Fibroblast of skin of right biceps (primary cell): ENCODE results near the gene TSPAN13.

ENCODE experiments used
- DNase-seq: peaks from one replicate; pipeline ENCODE4 v3.0.0-alpha.2; 2013

Gene TSPAN13

DNA sequence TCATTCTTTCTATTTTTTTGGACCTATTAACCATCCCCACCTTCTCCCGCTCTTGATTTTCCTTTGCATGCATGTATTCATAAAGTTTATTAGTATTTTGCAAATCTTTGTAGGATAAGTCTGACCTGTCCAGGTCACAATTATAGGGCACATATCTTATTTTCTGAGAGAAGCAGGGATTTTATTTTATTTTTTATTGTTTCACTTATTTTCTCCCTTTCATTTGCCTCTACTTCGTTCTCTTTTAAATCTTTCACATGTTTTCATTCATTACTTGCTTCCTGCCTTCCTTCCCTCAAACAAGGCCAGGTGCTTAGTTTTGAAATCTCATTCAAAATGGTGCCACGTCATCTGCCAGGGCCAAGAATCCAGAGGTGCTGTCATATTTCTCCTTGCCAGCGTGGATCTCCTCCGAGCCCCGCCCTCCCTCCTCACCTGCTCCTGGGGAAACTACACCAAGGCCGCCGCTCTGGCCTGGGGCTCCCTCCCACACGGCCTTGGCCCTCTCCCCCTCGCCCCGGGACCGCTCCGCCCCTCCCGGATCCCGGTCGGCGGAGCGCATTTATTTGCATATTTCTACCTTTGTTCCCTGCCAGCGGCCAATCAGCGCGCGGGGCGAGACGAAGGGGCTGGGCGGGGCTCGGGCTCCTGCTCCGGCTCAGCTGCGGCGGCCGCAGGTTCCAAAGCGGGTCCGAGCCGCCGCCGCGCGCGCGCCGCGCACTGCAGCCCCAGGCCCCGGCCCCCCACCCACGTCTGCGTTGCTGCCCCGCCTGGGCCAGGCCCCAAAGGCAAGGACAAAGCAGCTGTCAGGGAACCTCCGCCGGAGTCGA, at the start of gene TSPAN13:
TSPAN13 (plus strand) TSS at position 654 of the 830 bp plus-strand sequence. CDS start 213 bp downstream, outside the sequence.
- peak; percentile 72 for DNase-seq

DNA sequence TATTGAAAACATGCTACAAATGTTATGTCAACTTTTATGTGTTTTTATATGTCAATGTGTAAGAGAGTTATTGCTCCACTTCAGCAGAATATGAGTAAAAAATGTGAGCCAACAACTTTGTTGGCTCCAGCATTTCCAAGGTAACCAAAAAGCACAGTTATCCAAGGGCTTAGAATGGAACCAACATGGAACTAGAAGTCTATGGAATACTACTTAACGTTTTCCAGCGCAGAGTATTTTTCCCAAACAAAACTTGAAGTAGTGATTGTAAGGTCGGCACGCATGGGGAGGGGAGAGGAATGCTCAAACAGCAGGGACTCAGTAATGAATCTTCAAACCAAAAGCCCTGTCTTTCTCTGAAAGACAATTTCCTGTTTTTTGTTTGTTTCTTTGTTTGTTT, 45.0 kb upstream of the TSPAN13 start:
- peak; percentile 45 for DNase-seq

DNA sequence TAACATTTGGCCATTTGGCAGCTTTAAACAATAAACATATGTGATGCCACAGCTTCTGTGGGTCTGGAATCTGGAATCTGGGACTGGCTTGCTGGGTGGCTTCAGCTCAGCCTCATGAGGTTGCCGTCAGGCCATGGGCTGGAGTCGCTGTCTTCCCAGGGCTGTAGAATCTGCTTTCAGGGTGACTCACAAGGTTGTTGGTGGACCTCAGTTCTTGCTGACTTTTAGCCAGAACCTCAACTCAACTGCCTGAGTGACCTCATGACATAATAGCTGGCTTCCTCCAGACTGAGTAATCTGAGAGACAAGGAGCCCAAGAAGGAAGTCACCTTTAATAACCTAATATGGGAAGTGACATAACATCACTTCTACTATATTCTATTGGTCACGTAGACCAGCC, 44.6 kb upstream of the TSPAN13 start:
- peak; percentile 97 for DNase-seq

DNA sequence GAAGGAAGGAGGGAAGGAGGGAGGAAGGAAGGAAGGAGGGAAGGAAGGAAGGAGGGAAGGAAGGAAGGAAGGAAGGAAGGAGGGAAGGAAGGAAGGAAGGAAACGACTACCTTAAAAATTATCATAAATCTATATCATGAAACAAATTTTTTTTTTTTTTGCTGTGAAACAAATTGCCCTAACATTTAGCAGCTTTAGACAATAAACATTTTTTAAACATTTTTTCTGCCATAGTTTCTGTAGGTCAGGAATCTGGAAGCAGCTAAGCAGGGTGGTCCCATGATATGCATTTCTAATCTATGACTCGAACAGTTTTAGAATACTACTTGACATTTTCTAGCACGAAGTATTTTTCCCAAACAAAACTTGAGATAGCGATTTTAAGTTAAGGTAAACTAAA, 42.9 kb upstream of the TSPAN13 start:
- DNase-seq = peak; percentile 61

DNA sequence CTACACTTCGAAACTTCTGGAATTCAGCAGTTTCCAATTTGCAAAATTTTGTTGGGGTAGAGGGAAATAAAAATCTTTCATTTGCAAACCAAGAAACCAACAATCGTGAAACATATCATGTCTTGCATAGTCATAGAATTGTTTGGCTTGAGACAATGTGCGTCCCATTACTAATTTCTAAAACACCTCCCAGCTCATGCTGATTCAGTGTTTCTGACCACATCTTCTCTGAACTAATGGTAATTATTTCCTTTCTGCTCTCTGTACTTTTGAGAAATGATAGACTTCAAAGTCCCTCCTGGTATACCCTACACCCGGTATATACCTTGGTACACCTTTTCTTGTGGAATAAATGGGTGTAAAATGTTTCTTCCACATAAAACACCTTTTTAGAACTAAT, 41.8 kb upstream of the TSPAN13 start:
- peak; percentile 73 for DNase-seq

DNA sequence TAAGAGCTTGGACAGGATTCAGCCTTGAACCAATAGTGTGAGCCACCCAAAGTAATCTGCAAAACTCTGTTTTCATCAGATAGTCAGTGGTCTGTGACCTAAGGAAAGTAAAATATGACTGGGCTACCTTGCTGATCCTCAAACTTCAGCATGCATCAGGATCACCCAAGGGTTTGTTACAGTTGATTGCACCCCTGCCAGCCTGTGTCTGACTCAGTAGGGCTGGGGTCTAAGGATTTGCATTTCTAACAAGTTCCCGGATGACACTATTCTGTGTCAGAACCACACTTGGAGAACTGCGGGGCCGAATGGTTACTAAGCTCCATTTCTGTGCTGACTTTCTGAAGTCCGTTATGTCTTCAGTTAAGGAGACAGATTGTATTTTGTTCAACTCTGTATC, 40.6 kb upstream of the TSPAN13 start:
- DNase-seq = peak; percentile 75

DNA sequence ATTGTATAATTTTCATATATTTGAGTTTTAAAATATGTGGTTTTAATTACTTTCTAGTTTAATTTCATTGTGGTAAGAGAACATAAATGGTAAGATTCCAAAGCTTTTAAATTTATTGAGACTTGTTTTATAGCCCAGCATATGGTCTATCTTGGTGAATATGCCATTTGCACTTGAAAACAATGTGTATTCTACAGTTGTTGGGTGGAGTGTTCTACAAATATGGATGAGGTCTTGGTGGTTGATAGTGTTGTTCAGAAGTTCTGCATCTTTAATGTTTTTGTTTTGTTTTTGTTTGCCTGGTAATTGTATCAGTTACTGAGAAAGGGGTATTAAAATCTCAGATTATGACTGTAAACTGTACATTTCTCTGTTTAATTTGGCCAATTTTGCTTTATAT, 37.6 kb upstream of the TSPAN13 start:
- no peak for DNase-seq

DNA sequence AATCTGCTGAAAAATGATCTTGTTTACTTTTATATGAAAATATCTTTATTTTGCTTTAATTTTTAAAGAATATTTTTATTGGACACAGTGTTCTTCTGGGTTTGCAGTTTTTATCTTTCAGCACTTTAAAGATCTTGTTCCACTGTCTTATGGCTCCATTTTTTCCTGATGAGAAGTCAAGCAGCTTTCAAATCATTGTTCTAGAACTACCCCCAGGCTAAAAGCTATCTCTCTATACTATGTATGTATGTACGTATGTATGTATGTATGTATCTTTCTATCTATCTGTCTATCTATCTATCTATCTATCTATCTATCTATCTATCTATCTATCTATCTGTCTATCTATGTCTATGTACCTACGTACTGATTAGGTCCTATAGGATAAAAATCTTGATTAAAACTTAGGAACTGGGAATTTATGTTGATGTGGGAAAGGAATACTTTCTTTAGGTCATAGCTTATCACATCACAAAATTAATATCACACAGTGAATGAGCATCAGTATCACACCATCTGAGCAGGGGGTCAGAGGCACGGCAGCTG, 35.4 kb upstream of the TSPAN13 start:
- no peak for DNase-seq

DNA sequence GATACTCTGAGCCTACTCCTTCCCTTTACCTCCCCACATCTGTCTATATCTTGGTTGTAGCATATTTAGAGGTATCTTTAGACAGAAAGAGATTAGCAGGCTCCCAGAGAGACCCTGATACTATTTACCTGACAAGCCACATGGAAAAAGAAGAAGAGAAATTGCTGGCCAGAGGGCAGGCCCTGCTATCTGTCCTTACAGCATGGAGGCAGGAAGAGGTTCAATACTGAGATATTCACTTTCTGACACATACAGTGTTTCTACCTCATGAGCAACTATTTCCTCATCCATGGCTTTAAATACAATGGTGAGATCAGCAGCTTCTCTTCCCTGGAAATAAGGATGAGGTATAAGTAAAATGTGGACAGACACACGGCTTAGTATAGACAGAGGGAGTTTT, 33.9 kb upstream of the TSPAN13 start:
- no peak for DNase-seq

DNA sequence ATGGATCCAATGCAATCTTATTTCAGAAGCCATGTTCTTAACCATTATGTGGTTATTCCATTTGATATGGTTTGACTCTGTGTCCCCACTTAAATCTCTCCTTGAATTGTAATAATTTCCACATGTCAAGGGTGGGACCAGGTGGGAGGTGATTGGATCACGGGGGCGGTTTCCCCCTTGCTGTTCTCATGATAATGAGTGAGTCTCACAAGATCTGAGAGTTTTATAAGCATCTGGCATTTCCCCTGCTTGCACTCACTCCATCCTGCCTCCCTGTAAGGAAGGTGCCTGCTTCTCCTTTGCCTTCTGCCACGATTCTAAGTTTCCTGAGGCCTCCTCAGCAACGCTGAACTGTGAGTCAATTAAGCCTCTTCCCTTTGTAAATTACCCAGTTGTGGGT, 32.0 kb upstream of the TSPAN13 start:
- DNase-seq = no peak

DNA sequence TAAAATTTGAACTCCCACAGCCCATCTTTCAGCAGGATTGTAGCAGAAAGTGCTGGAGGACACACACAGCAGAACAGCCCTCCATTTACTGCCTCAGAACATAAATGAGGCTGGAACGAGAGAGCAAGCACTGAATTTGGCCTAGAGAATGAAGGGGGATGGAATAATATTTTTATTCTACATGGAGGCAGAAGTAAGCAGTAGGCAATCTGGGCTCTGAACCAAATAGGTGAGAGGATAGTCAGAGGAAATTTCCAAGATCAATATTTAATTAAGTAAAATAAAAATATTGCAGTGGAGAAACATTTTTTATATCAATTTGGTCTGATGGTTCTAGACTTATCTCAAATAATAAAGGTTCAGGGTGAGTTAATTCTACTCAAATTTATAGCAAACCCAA, 29.2 kb upstream of the TSPAN13 start:
- DNase-seq = no peak

DNA sequence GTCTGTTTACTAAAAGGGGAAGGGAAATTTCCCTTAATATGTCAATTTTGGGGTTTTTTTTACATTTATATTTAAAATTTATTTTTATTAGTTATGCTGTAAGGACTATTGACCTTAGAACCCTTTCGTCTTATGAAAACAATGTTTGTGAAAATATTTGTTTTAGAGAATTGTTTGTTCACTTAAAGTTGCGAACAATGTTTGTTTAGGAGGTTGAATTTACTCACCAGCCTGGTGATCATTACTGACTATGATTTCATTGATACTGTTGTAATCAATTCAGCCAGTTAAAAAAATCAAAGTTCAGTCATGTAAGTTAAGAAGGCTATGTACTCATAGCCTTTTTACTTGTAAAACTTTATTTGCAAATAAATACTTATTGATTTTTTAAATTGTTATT, 27.4 kb upstream of the TSPAN13 start:
- no peak for DNase-seq

DNA sequence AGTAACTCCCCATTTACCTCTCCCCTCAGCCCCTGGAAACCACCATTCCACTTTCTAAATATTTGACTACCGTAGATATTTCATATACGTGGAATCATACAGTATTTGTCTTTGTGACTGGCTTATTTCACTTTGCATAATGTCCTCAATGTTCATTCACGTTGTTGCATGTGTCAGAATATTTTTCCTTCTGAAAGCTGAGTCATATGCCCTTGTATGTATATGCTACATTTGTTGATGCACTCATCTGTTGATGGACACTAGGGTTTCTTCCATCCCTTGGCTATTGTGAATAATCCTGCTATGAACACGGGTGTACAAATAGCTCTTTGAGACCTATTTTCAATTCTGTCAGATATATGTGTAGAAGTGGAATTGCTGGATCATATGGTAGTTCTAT, 25.8 kb upstream of the TSPAN13 start:
- no peak for DNase-seq

DNA sequence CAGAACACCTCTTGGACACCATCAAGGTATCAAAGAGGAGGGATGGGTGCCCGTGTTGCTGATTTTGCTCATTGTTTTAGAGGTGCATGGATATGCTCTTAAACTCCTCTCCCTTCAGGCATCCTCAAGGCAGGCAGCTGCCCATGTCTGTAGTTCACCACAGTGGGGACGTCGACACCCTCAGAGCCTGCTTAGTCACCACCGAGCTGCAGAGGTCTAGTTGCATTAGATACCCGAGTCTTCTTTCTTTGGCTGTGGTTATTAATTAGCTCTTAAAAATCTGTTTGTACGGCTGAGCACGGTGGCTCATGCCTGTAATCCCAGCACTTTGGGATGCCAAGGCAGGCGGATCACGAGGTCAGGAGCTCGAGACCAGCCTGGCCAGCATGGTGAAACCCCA, 24.7 kb upstream of the TSPAN13 start:
- DNase-seq = peak; percentile 42

DNA sequence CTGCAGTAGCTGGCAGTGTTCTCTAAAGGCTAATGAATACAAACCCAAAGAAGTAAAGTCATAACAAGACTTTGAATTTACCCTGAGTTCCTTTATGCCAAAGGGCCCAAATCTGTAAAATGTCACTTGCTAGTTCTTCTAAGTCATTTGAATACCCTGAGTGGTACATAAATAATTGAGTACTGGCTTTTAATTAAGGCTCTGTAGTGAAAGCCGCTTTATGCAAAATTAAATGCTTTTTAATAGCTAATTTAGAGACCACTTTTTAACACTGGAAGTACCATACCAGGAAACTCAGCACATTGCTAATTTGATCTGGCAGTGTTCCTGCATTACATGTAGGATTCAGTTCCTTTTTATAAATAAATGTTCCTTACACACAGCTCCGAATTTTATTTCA, 24.0 kb upstream of the TSPAN13 start:
- no peak for DNase-seq

DNA sequence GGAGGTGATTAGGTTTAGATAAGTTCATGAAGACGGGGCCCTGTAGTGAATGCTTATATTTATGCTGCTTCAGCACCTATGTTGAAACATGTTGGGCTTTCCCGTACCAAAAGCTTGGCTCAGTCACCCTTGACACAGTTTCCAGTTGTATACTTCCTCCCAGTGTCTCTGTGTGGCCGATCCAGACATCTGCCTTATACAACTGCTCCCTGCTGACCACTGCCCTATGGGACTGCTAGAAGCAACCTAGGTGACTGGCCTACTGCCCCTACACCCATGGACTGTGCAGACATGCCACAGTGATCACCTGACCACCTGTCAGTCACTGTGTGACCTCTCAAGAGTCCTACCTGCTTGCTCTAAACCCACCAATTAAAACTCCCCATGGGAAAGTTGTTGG, 22.6 kb upstream of the TSPAN13 start:
- no peak for DNase-seq

DNA sequence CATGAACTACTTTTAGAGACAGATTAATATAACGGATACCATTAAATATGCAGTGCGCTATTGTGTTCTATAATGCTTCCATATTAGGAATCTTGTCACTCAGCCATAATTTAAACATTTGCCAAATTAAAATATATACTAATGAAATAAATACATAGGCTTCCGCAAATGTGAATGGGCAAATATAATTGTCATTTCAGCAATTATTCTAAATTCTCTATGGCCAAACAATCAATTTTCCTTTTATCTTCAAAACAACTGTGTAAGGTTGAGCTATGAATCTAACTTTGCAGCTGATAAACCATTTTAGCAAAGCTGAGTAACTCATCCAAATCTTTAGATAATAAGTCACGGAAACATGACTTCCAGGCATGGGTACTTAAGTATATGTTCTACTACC, 20.7 kb upstream of the TSPAN13 start:
- DNase-seq = no peak

DNA sequence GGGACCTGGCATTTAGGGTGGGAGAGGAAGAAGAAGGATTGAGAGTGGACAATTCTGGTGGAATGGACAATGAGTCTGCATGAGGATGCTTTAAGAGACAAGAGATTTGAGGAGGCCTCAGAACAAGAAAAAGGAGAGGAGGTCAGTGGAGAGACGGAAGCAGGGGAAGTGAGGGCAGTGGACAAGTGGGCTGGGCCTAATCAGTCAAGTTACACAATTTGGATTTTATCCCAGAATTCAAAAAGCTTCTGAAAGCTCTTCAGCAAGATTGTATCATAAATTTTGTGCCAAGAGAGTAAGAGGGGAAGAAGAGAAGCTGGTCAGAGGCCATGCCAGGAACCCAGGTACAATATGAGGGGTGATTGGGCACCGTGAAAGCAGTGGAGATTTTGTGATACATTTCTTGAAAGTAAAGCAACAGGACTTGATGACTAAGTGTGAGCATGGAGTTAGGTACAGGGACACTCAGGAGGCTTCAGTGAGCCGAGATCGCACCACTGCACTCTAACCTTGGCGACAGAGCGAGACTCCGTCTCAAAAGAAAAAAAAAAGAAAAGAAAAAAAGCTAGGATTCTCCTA, 19.3 kb upstream of the TSPAN13 start:
- no peak for DNase-seq

DNA sequence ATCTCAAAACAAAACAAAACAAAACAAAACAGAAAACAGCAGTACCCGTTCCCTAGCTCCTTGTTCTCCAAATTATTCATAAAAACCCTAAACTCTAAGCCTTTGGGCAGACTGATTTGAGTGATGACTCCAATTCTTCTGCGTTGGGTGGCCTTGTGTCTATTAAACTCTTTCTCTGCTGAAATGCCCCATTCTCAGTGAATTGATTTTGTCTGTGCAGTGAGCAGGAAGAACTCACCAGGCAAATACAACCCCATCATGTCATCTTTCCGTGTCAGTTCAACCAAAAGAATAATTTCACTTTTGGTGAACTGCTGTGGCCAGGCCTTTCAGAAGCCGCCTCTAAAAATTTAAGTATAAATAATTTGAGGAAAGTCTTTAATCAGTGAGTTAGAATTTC, 18.5 kb upstream of the TSPAN13 start:
- no peak for DNase-seq

DNA sequence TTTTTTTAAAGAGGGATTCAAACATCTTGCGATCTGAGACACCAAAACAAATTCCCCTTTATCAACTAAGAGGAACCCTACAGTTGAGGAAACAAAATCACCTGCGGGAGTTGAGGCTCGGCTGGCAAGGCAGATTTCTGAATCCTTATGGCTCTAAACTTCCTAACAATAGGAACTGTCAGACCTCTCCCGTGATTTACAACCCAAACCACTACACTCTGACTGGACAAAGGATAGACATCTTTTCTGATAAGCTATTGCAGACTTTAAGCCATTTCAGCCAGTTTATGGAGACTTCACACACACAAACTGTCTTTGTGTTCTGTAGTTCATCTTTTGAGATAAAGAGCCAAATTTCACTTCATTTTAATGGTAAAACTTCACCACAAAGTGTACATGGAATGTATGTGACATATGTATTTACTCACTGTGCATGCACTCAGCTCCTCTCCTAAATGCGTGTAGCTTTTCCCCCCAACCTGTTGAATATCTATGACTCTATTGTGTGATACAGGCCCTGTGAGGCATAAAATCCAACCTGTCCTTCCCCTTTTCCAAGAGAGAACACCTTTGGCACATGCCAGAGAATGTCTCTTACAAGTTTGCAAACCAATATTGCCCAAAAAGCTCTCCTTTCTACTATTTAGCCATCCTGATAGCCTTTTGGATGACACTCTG, 15.4 kb upstream of the TSPAN13 start:
- DNase-seq = no peak

DNA sequence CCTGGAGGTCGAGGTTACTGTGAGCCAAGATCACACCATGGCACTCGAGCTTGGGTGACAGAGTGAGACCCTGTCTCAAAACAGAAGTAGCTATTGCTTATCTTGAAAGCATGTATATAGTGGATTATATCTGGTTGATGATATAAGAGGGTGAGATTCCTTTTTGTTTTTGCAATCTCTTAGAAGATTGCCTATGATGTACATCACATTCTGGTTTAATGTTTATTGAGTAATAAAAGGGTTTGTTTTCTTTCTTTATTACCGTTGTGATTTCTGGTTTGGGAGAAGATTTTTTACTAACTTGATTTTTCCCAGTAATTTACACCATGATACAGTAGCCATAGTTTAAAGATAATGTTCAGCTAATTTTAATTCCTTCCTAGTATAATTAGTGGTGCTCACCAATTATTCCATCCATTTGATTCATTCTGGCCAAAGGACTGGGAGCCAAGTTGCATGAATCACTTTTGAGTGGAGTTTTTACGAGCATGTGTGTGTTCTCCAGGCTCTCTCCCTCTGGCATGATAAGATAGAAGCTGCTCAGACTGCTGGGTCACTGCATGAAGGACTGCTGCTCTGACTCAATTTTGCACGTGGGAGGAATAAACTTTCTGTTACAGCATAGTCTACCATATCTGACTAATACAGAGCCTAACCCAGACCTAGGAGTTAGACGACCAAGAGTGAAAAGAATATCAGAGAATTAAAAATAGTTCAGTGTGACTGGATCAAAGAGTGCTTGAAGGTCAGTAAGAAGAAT, 13.5 kb upstream of the TSPAN13 start:
- DNase-seq = peak; percentile 96

DNA sequence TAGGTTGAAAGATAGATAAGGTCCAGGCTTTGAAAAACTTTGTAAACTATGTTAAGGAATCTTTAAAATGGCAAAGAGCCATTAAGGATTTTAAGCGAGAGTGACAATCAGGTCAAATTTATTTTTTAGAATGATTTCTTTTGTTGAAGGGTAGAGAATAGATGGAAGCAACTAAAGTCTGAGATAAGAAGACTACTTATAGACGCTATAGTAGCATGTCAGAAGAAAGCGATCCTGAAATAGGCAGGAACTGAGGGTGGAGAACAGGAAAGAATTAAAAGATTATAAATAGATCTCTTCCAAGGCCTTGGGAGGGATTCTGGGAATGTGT, 13.0 kb upstream of the TSPAN13 start:
- no peak for DNase-seq

DNA sequence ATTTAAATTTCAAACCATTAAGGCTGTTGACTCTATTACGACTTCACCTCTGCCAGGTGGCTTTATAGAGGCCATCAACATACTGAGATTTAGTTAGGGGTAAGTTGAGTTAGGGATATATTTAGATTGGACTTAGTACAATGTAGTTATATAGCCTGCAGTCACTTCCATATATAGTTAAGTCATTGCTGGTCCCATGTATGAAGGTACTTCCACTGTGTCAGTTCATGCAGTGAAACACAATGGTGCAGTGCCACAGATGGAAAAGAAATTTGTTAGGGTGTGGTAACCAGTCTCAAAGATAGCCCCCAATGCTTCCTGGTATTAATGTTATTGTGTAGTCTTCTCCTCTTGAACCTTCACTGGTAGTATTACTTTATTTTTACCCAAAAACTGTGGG, 12.6 kb upstream of the TSPAN13 start:
- DNase-seq = no peak
